OCI-LY7 (cell line): ENCODE measurements around the gene C19orf25.

Experiments
- EZH2phosphoT487 ChIP-seq: fragments of 200-600 bp; sonication (generic); IDR thresholded peaks from 2 replicates; pipeline ENCODE4 v1.6.1; 2018; ENCODE audit warnings: low read depth, borderline replicate concordance, mild to moderate bottlenecking, mixed run types, antibody characterized with exemption, low read length, moderate library complexity, mixed read lengths
- TF ChIP-seq, protein P1 (sequence below): fragments of 200-600 bp; sonication (generic); conservative IDR thresholded peaks from 2 replicates; pipeline ENCODE4 v1.5.1; 2014; ENCODE audit warnings: mild to moderate bottlenecking, antibody characterized with exemption, low read length, moderate library complexity, mixed read lengths

DNA sequence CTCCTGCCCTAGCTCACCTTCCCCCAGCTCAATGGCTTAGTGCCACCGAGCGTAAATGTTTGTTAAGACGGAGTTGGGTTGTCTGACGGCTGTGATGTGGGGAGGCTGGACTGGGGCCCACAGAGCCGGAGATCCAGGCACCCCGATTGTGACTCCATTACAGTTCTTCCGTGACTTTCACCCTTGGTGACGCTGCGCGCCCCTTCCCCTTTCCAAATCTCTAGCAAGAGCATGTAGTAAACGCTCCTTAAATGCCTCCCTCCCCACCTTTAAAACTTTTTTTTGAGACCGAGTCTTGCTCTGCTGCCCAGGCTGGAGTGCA is 12.8 kb upstream of the C19orf25 start:
- TF ChIP-seq, protein P1, sequence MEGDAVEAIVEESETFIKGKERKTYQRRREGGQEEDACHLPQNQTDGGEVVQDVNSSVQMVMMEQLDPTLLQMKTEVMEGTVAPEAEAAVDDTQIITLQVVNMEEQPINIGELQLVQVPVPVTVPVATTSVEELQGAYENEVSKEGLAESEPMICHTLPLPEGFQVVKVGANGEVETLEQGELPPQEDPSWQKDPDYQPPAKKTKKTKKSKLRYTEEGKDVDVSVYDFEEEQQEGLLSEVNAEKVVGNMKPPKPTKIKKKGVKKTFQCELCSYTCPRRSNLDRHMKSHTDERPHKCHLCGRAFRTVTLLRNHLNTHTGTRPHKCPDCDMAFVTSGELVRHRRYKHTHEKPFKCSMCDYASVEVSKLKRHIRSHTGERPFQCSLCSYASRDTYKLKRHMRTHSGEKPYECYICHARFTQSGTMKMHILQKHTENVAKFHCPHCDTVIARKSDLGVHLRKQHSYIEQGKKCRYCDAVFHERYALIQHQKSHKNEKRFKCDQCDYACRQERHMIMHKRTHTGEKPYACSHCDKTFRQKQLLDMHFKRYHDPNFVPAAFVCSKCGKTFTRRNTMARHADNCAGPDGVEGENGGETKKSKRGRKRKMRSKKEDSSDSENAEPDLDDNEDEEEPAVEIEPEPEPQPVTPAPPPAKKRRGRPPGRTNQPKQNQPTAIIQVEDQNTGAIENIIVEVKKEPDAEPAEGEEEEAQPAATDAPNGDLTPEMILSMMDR = no peak
- no peak for TF ChIP-seq EZH2phosphoT487
